Type B pancreatic cell (in vitro differentiated cells): Measurements from ENCODE around the gene CTNNB1. TPM values are rescaled to one million over a fixed set of nuclear protein-coding genes. Genes with fewer than 3 reads are reported as not detected.

ENCODE experiments used
- DNase-seq: peaks from one replicate; pipeline ENCODE4 v3.0.0; 2021; ENCODE audit warnings: mixed read lengths; ENCODE audit not compliant: unreplicated experiment; ENCODE audit errors: extremely low spot score
- H3K27ac Mint-ChIP-seq: 2 replicates; pipeline ENCODE4 v1.8.0; 2021; ENCODE audit warnings: mild to moderate bottlenecking, mixed read lengths
- H3K27me3 Mint-ChIP-seq: 2 replicates; pipeline ENCODE4 v1.8.0; 2021; ENCODE audit warnings: mixed read lengths
- H3K36me3 Mint-ChIP-seq: 2 replicates; pipeline ENCODE4 v1.8.0; 2021; ENCODE audit warnings: mixed read lengths
- H3K4me1 Mint-ChIP-seq: one replicate; pipeline ENCODE4 v1.8.0; 2021; ENCODE audit warnings: mixed read lengths; ENCODE audit not compliant: unreplicated experiment
- H3K4me3 Mint-ChIP-seq: 2 replicates; pipeline ENCODE4 v1.8.0; 2021; ENCODE audit warnings: mild to moderate bottlenecking, mixed read lengths
- H3K9me3 Mint-ChIP-seq: 2 replicates; pipeline ENCODE4 v1.8.0; 2021; ENCODE audit warnings: mixed read lengths
- total RNA-seq: library from RNA; stranded (reverse); gene quantifications from 2 replicates; pipeline ENCODE4 v1.2.1, GENCODE V29; 2021; ENCODE audit warnings: low replicate concordance
- TF ChIP-seq, protein P1 (sequence below): fragments of 200-600 bp; sonication (generic); conservative IDR thresholded peaks from 2 replicates; pipeline ENCODE4 v1.5.0; 2021; ENCODE audit warnings: antibody characterized with exemption, mild to moderate bottlenecking

Gene CTNNB1
- total RNA-seq, 1 donor from 2014 or later, result 471 TPM

DNA sequence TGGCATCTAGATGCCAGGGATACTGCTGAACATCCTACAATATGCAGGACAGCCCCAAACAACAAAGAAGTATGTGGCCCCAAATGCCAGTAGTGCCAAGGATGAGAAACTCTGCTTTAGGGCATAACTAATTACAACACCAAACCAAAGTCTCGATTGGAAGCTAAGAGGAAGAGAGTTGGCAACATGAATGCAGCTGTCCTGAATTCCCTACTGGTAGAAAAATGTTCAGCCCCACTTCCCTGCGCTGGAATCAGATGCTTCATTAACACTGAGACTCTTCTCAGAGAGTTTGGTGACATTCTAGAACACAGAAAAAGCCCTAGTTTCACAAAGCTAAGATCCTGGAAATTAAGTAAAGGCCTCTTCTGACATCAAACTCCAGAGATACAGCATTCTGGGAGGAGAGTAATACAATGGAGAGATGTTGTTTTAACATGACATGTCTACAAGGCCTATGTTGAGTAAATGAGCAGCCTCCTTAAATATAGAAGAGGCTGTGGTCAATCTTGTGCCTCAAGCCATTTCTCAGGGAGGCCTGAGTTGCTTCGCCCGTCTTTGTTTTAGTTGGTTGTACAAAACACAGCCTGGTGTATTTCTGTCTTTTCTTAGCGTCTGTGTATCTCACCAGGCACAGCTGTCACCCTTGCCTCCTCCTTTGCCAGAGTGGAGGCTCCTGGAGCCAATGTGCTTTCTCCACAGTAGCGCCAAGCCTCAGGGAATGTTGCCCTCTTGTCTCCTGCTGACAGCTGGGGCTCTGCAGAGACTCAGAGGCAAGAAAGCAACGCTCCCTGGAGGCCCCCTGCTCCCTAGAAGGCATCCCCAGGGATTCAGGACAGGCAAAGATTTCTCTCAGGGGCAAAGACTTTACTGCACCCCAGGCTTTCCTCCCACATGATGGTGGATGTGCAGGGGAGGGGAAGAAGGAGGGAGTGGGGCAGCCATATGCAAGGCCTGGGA lies 25.1 kb upstream of the CTNNB1 start:
- TF ChIP-seq, protein P1, sequence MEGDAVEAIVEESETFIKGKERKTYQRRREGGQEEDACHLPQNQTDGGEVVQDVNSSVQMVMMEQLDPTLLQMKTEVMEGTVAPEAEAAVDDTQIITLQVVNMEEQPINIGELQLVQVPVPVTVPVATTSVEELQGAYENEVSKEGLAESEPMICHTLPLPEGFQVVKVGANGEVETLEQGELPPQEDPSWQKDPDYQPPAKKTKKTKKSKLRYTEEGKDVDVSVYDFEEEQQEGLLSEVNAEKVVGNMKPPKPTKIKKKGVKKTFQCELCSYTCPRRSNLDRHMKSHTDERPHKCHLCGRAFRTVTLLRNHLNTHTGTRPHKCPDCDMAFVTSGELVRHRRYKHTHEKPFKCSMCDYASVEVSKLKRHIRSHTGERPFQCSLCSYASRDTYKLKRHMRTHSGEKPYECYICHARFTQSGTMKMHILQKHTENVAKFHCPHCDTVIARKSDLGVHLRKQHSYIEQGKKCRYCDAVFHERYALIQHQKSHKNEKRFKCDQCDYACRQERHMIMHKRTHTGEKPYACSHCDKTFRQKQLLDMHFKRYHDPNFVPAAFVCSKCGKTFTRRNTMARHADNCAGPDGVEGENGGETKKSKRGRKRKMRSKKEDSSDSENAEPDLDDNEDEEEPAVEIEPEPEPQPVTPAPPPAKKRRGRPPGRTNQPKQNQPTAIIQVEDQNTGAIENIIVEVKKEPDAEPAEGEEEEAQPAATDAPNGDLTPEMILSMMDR, result no peak
- H3K27me3 Mint-ChIP-seq, result peaks cover 4% of the 10 kb centered on the region
- no peaks in the 10 kb centered on the region for H3K9me3 Mint-ChIP-seq
- H3K4me1 Mint-ChIP-seq, result peaks cover 16% of the 10 kb centered on the region
- no peak for DNase-seq
- no peak overlapping the region for H3K4me3 Mint-ChIP-seq
- no peak overlapping the region for H3K27ac Mint-ChIP-seq
- H3K36me3 Mint-ChIP-seq, result no peaks in the 10 kb centered on the region

DNA sequence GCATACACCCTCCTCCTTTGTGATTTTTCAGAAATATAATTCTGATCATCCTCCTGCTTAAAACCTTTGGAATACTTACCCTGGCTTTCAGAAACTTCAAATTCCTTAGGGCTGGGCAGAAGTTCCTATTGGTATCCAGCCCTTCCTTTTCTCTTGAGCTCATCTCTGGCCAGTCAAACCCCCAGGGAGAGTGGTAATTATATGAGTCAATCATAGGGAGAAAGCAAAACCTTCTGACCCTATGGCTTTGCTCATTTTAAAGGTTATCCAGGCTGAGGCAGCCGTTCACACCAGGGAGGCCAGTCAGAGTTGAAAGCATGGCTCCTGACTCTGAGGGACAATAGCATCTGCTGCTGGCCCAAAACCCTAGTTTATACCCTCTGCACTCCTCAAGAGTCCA lies 23.9 kb upstream of the CTNNB1 start:
- Mint-ChIP-seq H3K9me3 (no peaks in the 10 kb centered on the region), H3K4me3 (no peak overlapping the region), H3K36me3 (no peaks in the 10 kb centered on the region), H3K27ac (no peak overlapping the region), H3K27me3 (peaks cover 4% of the 10 kb centered on the region), H3K4me1 (peaks cover 19% of the 10 kb centered on the region)
- no peak for DNase-seq
- TF ChIP-seq, protein P1, result no peak

DNA sequence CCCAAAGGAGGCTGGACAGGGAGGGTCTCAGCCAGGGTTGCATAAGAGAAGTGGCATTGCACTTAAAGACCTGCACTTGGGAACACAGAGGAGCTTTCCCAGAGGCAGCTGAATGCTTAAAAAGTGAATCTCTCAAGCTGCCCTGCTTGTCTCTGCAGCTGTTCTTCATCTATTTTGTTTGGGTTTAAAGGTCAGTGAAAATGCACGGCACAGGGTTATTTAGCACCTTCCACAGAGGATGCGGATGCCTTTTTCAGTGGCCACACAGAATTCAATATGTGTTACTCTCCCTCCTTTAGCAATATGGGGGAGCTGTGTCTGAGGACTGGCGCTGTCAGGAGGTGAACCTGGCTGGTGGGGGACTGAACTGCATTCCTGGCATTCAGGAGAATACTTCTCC lies 22.7 kb upstream of the CTNNB1 start:
- H3K27me3 Mint-ChIP-seq, result no peaks in the 10 kb centered on the region
- TF ChIP-seq, protein P1, result no peak
- H3K4me3 Mint-ChIP-seq, result no peak overlapping the region
- no peaks in the 10 kb centered on the region for H3K9me3 Mint-ChIP-seq
- H3K27ac Mint-ChIP-seq, result no peak overlapping the region
- H3K36me3 Mint-ChIP-seq, result no peaks in the 10 kb centered on the region
- no peak for DNase-seq
- peaks cover 29% of the 10 kb centered on the region for H3K4me1 Mint-ChIP-seq

DNA sequence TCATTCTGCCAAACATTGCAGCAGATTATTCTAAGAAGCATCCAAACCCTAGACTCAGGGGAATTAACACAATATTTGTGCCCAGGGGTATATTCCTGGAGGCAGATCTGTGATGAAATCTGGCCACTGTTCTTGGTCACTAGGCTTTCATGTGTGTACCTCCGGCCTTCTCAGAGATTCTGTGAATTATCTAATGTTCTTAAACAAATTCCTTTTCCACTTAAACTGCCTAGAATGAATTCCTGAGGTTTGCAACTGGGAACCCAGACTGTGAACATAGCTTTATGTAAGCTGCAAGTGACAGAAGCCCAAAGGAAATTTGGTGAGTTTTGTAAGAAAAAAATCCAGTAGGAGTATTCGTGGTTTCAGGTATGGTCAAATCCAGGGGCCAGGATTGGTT lies 20.7 kb upstream of the CTNNB1 start:
- Mint-ChIP-seq H3K4me1 (peaks cover 29% of the 10 kb centered on the region), H3K36me3 (no peaks in the 10 kb centered on the region), H3K27ac (no peak overlapping the region), H3K27me3 (no peaks in the 10 kb centered on the region), H3K4me3 (no peak overlapping the region), H3K9me3 (no peaks in the 10 kb centered on the region)
- no peak for DNase-seq
- TF ChIP-seq, protein P1, result no peak

GRCh38 chr3:41180396-41180795 lies 18.9 kb upstream of the CTNNB1 start:
- Mint-ChIP-seq H3K4me1 (peaks cover 25% of the 10 kb centered on the region), H3K27me3 (no peaks in the 10 kb centered on the region), H3K36me3 (no peaks in the 10 kb centered on the region), H3K4me3 (no peak overlapping the region), H3K9me3 (no peaks in the 10 kb centered on the region), H3K27ac (no peak overlapping the region)
- TF ChIP-seq, protein P1, result no peak
- DNase-seq, result no peak
